Measurements from ENCODE around the gene CUL4A.

DNA sequence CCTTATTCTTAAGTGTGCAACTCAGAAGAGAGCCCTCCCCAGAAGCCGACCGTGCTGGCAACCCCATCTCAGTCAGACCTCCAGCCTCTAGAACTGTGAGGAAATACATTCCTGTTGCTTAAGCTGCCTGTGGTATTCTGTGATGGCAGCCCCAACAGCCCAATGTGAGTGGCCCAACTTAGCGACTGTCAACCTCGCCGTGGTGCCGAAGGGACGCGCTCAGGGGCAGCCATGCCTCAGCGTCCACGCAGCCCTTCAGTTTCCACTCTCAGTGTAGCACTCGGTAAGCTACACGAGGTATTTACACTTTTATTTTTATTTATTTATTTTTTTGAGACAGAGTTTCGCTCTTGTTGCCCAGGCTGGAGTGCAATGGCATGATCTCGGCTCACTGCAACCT is 32.6 kb upstream of the CUL4A start:
- TF ChIP-seq, protein P1, sequence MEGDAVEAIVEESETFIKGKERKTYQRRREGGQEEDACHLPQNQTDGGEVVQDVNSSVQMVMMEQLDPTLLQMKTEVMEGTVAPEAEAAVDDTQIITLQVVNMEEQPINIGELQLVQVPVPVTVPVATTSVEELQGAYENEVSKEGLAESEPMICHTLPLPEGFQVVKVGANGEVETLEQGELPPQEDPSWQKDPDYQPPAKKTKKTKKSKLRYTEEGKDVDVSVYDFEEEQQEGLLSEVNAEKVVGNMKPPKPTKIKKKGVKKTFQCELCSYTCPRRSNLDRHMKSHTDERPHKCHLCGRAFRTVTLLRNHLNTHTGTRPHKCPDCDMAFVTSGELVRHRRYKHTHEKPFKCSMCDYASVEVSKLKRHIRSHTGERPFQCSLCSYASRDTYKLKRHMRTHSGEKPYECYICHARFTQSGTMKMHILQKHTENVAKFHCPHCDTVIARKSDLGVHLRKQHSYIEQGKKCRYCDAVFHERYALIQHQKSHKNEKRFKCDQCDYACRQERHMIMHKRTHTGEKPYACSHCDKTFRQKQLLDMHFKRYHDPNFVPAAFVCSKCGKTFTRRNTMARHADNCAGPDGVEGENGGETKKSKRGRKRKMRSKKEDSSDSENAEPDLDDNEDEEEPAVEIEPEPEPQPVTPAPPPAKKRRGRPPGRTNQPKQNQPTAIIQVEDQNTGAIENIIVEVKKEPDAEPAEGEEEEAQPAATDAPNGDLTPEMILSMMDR (IDR thresholded peaks at IDR 0.05; ENCODE audit: low read depth, low read length): no peak
- TF ChIP-seq EZH2phosphoT487 (IDR thresholded peaks at IDR 0.05; ENCODE audit: low read depth): no peak

All from OCI-LY3 (cell line).